Heart left ventricle (tissue), 13 donors: Measurements from ENCODE around the gene ZEB1.

Source experiments
- CTCF ChIP-seq, 12 donors: fragments of 200-600 bp; sonication (generic) in 4 of 12; IDR thresholded peaks; one replicate each; pipeline versions ENCODE4 v1.5.0 to v1.8.0; 2018 to 2022; ENCODE audit warnings: antibody characterized with exemption in 12 of 12, mild to moderate bottlenecking in 5 of 12
- POLR2A ChIP-seq, 2 donors: fragments of 450-650 bp; IDR thresholded peaks; one replicate each; pipeline ENCODE4 v1.6.1; 2017; ENCODE audit warnings: antibody characterized with exemption in 2 of 2, mild to moderate bottlenecking in 2 of 2, moderate library complexity in 2 of 2
- donor health status: ischemic (EF 13 %, LVEDD 7.1; RV severe dilation, severe dysfunction).
- donor health status: DM: no; HTN: yes; CAD: no.
- donor health status: DM: no; HTN: no; CAD: no.
- donor health status: ischemic (EF 25% LVEDD 6.9; RV normal size, moderate dysfunction).
- donor health status: ischemic (EF 25% LVEDD 5.7; RV mildly dilated, moderate dysfunction).
- donor health status: ischemic (EF 35%, LVEDD 5.7; RV mildly dilated, moderate dysfunction).
- donor health status: nonischemic (EF 11% LVEDD 7.7; RV severe dilation, severe dysfunction).
- donor health status: DM: yes; HTN: yes; CAD: no.
- donor health status: PGD.
- donor health status: ischemic (EF 29% LVEDD 5.4; RV normal size, mild dysfunction).
- donor health status: nonischemic (EF 23%, LVEDD 6.1; RV moderate dilation, normal function).

DNA sequence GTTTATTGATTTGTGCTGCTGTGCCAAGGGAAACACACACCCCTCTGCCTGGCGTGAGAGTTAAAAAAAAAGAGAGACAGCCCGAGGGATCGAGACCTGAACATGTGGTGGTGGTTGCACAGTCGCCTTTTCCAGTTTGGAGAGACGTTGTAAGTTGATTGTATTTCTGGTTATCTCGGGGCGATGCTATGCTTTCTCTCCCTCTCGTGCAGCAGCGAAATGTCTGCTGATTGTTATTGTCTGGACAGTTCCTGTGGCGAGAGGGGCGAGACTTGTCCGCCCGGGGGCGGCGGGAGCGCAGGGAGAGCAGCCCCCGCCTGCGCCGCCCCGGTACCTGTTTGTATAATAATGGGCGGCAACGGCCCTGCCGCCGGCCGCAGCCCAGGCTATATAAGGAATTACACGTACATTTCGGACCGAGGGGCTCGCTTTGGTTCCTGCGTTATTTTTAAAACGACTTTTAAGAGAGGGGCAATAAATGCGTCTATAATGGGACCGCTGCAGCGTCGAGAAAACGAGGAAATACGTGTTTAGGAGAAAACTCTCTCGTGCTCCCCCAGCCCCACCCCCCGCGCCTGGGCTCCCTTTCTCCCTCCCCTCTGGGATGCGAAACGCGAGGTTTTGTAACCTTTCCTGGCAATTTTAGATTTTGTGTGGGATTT, 1.7 kb downstream of the ZEB1 start:
- TF ChIP-seq POLR2A (IDR thresholded peaks at IDR 0.05) (peak in 1 of 2 donors; percentile 37), CTCF (IDR thresholded peaks at IDR 0.05) (peak in 5 of 12 donors; percentile 7 to 26 (median 14))
